Peyer's patch (tissue), 4 donors: ENCODE results near the gene PANX3.

Experiments
- POLR2A ChIP-seq, 2 donors: fragments of 450-650 bp; IDR thresholded peaks; one replicate each; pipeline ENCODE4 v1.5.1; 2017; ENCODE audit warnings: antibody characterized with exemption in 2 of 2, mild to moderate bottlenecking in 2 of 2, moderate library complexity in 2 of 2
- TF ChIP-seq, protein P1 (sequence below), 6 experiments: fragments of 450-650 bp in 4 of 6; fragments of 200-600 bp in 2 of 6; sonication (generic) in 1 of 6; IDR thresholded peaks; one replicate each; pipeline ENCODE4 v1.5.1; 2017 to 2019; ENCODE audit warnings: antibody characterized with exemption in 6 of 6, mild to moderate bottlenecking in 3 of 6, moderate library complexity in 1 of 6

DNA sequence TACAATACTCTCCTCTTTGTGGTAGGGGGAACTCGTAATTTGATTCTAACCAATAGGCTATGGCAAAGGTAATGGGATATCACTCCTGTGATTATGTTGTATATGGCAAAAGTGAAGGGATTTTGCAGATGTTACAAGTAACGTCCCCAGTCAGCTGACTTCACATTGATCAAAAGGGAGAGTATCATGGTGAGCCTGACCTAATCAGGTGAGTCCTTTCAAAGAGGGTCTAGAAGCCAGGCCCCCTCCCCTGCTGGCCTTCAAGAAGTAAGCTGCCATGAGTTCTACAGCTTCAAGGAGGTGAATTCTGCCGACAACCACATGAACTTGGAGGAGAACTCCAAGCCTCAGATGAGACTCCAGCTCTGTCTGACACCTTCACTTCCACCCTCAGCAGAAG is 31.4 kb downstream of the PANX3 start:
- TF ChIP-seq, protein P1, sequence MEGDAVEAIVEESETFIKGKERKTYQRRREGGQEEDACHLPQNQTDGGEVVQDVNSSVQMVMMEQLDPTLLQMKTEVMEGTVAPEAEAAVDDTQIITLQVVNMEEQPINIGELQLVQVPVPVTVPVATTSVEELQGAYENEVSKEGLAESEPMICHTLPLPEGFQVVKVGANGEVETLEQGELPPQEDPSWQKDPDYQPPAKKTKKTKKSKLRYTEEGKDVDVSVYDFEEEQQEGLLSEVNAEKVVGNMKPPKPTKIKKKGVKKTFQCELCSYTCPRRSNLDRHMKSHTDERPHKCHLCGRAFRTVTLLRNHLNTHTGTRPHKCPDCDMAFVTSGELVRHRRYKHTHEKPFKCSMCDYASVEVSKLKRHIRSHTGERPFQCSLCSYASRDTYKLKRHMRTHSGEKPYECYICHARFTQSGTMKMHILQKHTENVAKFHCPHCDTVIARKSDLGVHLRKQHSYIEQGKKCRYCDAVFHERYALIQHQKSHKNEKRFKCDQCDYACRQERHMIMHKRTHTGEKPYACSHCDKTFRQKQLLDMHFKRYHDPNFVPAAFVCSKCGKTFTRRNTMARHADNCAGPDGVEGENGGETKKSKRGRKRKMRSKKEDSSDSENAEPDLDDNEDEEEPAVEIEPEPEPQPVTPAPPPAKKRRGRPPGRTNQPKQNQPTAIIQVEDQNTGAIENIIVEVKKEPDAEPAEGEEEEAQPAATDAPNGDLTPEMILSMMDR (IDR thresholded peaks at IDR 0.05): no peak
- no peak for TF ChIP-seq POLR2A (IDR thresholded peaks at IDR 0.05)
